Germinal center (tissue), 1 donor: ENCODE results near the gene ARHGAP42.

Experiments used
- DNase-seq: peaks from one replicate; pipeline ENCODE4 v3.0.0; 2012; ENCODE audit warnings: mixed read lengths, low spot score

The ARHGAP42 gene

DNA sequence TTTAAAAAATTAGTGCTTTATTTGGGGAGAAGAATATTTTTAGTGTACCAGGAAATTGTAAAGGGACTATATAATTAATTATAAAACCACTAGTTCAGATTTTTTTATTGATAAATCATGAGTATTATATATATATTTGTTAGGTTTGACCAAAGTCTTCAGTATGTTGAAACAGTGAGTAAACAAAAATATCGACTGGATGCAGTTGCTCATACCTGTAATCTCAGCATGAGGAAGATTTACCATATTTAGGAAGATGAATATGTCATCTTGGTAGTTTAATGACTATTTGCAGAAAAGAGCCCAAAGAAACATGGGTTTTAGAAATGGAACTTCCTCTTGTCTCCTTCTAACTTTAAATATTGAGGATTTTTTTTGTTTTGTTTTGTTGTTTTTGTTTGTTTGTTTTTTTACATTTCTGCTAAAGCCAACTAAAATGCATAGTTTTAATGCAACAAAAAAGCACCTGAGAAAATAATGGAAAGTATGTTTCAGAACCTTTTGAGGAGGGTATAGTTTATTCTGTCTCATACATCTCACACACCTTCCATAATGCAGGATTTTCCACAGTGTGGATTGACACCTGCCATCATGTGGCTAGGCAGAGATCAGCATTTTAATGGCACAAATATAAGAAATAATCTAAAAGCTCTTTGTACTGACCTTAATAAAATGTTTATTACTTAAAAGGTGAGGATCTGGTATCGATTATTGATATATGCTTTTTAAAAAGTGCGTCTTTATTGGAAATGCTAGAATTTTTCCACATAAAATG, 114.3 kb downstream of the ARHGAP42 start:
- no peak for DNase-seq

DNA sequence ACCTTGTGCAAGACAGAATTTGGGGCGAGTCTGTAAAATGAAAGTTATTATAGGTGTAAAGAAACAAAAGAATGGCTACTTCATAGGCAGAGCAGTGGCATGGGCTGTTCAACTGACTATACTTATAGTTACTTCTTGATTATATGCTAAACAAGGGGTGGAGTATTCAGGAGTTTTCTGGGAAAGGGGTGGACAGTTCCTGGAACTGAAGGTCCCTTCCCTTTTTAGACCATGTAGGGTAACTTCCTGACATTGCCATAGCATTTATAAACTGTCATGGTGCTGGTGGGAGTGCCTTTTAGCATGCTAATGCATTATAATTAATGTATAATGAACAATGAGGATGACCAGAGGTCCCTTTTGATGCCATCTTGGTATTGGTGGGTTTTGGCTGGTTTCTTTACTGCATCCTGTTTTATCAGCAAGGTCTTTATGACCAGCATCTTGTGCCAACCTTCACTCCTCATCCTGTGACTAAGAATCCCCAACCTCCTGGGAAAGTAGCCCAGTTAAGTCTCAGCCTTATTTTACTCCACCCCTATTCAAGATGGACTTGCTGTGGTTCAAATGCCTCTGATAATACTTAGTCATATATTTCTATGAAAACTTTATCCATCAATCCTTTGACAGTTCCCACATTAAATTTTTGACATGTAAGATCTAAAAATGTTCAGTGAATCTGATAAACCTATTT, 118.6 kb downstream of the ARHGAP42 start:
- no peak for DNase-seq

DNA sequence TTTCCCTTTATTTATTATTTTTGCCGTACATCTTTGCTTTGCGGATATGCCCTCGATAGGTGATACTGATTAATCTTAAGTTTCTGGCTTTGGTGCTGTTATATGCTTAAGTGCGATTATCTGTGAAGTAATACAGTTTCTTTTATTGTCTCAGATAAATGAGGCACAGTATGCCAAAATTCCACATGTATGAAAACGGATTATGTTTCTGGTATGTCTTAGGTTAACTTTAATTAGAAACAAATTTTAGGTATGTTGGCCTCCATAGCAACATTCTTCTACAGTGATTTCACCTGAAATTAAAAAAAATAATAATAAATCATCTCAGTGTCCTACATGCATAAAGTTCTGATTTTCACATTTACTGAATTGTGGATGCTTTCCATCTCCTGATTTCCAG, 119.2 kb downstream of the ARHGAP42 start:
- no peak for DNase-seq

DNA sequence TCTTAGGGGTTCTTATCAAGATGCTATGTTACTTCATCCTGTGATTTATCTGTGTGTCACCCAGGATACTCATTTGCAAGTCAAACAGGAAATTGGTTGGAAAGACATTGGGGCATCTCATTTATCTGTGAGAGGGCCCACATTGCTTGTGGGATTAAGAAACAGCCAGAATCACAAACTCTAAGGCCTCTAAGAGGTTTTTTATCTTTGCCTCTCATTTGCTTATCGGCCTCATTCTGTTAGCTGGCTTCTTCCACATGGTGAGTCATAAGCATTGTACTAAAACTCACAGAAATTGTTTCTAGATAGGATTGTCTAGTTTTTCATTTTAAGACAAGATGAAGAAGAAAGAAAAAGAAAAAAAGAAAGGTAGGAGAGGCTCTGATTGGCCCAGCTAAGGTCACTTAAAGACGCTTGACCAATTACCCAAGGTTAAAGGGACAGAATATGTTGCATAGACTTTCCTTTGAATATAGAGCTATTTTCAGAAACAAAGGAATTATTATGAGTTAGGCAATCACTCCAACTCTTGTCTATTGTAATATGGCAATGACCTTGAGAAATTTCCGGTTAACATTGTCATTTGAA, 121.9 kb downstream of the ARHGAP42 start:
- DNase-seq = no peak

DNA sequence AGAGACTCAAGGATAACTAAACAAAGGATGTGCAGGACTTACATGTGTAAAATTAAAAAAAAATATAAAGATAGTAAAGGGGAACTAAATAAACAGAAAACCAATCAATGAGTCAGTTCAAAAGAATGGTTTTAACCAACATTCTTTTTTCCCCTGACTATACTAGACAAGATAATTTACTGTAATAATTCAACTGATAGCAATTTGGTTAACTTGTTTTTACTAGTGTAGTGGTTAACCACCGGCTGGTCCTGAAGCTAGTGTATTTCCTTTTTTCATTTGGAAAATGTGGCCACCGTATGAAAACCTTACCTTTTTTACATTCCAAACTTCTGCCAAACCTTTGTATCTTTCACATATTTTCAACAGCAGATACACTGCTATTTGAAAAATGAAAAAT, 123.1 kb downstream of the ARHGAP42 start:
- DNase-seq = no peak

DNA sequence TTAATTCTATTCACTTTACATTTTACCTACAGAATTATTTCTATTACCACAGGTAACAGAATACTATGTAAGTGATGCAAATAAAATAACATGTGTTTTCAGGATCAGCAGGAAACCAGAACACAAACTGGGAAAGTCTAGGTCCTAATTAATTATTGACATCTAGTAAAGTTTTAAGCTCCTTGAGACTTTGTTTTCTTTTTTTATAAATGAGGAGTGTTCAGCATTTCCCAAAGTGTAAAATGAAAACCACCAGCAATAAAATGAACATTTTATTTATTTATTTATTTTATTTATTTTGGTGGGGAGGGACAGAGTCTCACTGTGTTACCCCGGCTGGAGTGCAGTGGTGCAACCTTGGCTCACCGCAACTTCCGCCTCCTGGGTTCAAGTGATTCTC, 123.6 kb downstream of the ARHGAP42 start:
- DNase-seq = no peak

DNA sequence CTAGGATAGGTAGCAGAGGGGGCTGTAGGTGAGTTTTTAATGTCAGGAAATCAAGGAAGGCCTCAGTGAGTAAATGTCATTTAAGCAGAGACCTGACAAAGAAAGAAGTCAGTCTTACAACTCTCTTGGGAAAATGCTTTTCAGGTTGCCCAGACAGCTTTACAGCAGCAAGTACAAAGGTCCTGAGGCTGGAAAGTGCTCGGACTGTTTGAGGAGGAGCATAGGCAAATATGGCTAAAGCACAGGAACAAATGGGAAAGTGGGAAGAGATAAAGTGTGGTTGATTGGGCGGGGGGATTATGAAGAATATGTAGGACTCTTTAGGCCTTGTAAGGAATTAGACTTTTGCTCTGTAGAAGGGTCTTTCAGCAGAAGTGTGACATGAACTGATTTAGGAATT, 125.4 kb downstream of the ARHGAP42 start:
- no peak for DNase-seq

DNA sequence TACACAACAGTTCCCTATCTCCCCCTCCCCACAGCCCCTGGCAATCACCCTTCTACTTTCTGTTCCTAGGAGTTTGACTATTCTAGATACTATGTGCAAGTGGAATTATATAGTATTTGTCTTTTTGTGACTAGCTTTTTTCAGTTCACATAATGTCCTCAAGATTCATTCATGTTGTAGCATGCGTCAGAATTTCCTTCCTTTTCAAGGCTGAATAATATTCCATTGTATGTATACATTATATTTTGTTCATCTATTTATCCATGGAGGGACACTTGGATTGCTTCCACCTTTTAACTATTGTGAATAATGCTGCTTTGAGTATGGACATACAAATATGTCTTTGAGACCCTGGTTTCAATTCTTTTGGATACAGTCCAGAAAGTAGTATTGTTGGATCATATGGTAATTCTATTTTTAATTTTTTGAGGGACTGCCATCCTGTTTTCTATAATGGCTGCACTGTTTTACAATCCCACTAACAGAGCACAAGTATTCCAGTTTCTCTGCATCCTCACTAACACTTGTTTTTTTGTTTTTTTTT, 128.8 kb downstream of the ARHGAP42 start:
- no peak for DNase-seq

DNA sequence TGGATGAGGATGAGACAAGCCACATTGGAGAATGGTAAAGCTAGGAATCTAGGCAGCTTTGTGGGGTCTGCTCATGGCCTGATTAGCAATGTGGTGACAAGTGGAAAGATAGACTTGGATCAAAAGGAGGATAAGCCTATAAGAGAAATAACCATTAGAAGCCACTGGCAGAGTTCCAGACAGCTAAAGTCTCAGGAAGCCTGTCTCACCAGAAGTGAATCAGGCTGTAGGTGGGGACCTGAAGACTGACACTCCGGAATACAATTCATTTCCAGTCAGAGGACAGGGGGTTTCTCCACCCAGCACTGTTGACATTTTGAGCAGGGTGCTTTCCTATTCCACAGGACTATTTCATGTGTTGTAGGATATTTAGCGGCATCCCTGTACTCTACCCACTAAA, 129.7 kb downstream of the ARHGAP42 start:
- DNase-seq = no peak

DNA sequence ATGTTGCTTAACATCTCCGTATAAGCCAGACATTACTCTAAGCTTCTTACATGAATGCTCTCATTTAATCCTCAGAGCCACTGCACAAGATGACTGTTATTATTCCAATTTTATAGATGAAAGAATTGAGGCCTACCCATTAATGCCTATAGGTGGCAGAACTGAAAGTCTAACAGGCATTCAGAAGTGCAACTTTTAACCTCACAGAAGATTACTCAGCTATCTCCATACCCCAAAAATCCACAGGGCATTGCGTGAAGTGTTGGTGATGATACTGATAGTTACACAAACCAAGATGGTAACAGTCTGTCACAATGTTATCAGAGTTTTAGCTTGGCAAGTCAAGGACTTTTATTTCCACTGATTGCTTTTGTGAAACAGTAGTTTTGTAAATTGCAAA, 130.5 kb downstream of the ARHGAP42 start:
- no peak for DNase-seq

DNA sequence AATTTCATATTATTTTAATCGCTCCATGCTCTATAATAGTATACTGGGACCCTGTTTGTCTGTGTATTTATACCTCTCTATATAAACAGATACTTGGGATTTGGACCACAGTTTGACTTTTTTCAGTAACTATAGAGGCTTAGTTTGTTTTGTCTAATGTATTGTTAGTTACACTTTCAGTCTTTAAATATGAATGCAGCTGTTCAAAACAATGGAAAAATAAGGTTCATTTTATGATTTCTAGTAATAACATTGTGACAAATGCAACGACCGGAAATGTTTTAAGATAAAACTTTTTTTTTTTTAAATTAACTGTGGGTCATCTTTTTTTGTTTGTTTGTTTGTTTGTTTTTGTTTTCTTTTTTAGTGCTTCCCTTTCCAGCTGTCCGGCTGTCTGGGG, 133.5 kb downstream of the ARHGAP42 start:
- no peak for DNase-seq

DNA sequence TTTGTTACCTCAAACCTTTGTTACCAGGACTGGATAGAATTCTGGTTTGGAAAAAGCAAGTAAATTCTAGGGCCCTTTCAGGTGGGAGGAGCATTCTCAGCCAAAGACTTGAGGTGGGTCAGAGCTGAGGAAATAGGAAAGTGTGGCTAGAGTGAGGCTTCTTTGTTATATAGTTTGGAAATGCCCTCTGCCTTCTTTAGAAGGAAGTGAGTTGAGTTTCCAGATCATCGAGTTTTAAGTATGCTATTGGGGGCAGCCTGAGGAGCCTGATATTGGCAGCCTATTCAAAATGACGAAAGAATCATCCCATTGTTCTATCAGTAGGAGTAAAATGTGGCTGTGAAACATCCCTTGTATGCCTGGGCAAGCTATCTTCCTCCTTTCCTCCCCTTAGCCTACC, 134.1 kb downstream of the ARHGAP42 start:
- DNase-seq = no peak

DNA sequence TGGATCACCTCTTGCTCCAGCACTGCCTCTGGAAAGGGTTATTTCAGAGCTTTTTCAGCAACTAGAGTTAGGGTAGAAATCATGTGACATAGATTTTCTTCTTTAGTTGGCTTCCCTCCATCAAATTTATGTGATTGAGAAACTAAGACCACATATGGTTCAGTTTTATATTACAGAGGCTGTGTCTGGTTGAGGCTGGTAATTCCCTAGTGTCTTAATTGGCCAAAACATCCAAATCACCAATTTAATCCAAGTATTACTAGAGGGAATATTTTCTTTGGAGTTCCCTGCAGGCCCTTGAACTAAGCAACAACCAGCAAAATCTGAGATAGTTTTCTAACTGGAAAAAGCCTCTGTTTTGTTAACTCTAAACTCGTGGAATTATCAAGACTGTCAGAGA, 136.3 kb downstream of the ARHGAP42 start:
- DNase-seq = no peak

DNA sequence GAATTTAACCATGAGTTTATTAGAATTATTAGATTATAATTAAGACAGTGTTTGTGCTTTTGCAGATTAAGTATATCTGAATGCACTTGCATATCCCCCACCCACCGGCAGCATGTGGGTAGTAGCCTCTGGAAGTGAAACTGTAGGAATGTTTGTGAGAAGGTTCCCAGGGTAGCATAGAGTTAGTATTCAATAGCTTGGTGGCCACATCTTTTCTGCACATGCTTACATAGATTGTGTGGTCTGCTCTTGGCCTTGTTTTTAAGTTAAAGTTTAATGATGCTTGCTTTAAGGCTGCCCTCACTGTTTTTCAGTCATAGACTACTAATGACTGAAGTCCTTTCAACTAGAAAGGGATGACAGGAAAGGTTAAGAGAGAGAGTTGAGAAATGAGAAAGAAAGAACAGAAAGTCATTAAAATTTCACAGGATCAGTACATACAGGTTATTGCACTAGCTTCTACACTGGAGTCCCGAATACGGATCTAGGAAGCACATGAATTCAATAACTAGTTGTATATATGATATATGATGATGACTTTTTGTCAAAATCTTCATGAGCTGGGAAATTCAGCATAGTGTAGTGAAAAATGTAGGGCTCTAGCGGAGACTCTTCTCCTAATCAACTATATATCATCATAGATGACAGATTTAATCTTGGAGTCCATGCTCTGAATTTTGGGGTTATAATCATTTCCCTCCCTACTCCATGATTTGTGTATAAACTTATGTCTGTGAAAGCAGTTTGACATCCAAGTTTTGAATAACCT, 137.1 kb downstream of the ARHGAP42 start:
- DNase-seq = no peak

DNA sequence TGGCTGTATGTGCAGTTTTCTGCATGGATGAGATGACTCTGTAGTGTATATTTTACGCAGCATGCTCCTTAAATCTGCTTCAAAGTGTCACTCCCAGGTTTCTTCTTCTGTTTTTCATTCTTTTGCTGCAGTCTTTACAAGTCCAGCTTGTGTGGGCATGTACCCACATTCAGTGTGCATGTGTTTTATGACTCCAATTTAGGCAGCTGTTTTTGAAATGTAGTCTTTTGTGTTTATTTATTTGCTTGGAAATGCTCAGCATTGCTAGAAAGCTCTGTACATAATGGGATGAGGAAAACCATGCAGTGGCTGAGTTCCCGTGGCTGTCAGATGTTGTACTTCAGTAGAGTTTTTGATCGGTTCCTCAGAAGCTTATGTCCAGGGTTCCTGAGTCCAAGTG, 138.5 kb downstream of the ARHGAP42 start:
- no peak for DNase-seq

DNA sequence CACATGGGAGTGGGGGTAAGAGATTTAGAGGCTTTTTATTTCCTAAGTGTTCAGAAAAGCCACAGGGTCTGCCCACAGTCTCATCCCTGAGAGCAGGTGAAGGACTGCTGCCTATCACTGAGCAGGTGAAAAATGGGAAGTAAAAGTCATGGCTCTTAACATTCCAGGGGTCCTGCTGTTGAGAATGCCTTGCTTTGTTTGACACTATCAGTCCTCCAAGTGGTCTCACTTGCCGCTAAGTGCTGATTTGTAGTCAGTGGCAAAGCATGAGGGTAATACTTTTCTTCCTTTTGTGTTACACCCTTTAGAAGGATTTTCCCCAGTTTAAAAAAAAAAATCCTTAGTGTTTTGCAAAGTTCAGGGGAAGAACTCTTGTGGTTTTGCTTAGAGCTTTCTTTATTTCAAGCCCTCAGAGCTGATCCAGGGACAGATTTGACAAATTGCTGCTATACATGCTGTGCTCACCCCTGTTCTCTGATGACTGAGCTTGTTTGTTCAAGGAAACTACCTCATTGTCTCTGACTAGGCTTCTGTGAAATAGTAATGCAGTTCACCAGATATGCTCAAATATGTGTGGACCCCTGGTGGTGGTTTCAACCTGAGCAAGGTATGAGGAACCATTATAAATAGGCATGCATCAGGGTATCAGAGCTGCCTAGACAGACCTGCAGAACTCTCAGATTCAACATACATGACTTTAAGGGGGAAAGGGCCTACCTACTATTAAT, 141.0 kb downstream of the ARHGAP42 start:
- DNase-seq = no peak

DNA sequence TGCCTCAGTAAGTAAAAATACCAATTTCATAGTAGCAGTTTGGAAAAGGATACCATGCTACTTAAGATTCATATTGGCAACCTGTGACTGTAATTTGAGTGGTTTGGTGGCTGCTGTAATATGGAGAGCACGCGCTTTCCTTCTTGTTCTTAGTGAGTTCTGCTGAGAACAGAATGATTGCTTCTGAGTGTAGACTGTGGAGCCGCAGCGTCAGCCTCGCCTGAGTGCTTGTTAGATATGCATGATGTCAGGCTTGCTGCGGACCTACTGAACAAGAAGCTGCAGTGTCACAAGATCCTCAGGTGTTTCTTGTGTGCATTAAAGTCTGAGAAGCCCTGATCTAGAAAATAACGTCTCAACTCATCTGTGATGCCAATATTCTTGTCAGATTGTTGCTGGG, 143.2 kb downstream of the ARHGAP42 start:
- no peak for DNase-seq

DNA sequence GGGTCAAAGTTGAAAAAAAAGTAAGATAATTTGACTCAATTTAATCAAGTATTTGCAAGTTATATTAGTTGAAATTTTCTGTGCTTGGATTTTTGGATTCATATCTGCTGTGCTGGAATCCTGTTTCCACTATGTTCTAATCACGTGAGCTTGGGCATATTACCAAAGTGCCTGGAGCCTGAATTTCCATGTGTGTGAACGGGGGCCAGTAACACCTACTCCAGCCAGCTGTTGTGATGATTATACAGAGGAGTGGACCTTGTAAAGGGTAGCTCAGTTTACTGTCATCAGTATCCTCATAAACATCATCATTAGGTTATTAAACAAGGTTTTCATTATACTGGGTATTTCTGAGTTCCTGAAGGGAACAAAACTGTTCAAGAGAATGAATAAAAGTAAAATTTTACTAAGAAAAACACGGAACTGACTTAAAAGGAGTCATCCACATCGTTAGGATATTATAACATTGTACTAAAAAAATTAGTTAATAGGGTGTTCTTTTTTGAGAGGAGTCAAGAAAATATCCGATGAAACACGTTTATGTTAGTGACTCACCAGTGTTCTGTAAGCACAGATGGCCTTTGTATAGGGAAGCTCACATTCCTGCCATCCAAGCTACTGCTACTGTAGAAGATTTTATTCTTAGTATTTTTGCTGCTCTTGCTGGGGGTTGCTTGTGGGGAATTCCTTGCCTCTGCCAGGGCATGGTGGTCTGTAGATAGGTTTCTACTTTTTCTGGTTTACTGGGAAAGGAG, 144.1 kb downstream of the ARHGAP42 start:
- no peak for DNase-seq

DNA sequence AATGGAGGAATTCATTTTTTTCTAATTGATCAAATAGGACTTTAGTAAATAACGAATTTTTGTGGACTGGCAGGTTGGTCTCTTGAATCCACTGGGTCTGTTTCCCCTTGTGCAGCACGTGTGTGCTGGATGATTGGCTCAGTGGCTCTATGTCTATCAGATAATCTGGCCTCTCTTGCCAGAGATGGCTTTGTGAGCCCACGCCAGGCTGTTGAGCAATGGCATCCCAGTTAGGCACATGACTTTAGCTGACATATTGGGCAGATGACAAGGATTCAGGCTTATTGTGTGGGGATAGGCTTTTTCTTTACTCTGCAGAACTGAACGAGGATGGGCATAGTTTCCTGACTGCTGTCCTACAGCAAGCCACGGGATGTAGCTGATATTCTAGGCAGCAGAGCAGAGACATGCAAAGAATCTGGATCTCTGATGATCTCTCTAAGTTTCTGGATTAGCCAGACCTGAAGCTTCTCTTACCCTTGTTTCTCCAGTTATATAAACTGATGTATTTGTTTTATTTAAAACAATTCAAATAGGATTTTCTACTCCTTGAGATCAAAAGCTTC, 144.9 kb downstream of the ARHGAP42 start:
- DNase-seq = no peak

DNA sequence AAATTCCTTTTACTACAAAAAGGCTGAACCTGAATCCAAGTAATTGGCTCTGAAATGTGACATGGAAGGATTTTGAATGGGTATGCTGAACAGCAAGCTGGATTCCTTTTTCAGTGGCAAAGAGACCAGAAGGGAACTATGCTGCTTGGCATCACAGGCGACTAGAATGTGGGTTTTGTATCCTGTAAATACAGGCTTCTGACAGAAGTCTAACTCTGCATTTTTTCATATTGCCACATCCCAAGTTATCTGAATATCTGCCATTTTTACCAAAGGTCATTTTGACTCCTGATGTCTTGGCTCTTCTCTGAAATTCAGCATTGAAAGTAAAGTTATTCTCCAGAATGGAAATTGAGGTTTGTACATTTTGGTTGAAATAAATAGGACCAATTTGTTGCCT, 145.7 kb downstream of the ARHGAP42 start:
- DNase-seq = no peak

DNA sequence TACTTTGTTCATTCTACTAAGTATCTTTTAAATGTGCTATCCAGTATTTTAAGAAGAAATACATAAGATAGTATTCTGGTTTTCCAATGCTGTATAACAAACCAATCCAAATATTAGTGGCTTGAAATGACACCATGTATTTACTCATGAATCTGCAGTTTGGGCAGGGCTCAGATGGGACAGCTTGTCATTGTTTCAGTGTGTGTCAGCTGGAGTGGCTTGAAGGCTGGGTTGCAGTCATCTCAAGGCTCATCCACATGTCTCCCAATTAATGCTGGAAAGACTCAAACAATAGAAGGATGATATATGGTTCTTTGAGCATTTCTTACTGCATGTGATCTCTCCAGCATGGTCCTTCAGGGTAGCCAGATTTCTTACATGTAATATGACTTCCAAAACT, 146.2 kb downstream of the ARHGAP42 start:
- no peak for DNase-seq
